A549 (cell line): ENCODE results near the gene ITPRID1. TPM values are rescaled to one million over a fixed set of nuclear protein-coding genes. Genes with fewer than 3 reads are reported as not detected.

Experiments used
- ATAC-seq, 2 experiments: fragments of 200-7000 bp in 1 of 2; fragments of >200 bp in 1 of 2; cut with Nextera tagmentation in 1 of 2; cut with Tn5 transposase in 1 of 2; 3 replicates each; pipeline versions ENCODE4 v1.8.0 to v1.9.1; 2018 to 2020; ENCODE audit warnings: mild to moderate bottlenecking in 1 of 2, moderate library complexity in 1 of 2
- CTCF ChIA-PET: fragments of 300-600 bp; sonication (Branson Sonifier 250); formaldehyde crosslinking; extraction: SDS; loops from one replicate; lab custom pipeline; 2021; ENCODE audit warnings: antibody characterized with exemption, inconsistent platforms; lab: Yijun Ruan, JAX
- POLR2A ChIA-PET: fragments of 350-600 bp; formaldehyde crosslinking; extraction: SDS; loops from one replicate; lab custom pipeline; 2021; ENCODE audit warnings: antibody characterized with exemption, inconsistent platforms; lab: Yijun Ruan, JAX
- DNase-seq, 2 experiments: peaks; one replicate each; pipeline versions ENCODE4 v3.0.0 to v3.0.0-alpha.2; 2011 to 2016; ENCODE audit warnings: low read depth in 1 of 2, low spot score in 1 of 2
- FAIRE-seq: peaks from 2 replicates; lab custom pipeline; 2011; peaks lifted over from hg19 to GRCh38; lab: Jason Lieb, UNC
- H3K27ac ChIP-seq, 2 experiments: fragments of >200 bp; sonication (Bioruptor Twin); formaldehyde crosslinking; 3 replicates each; pipeline ENCODE4 v1.5.1; 2016 to 2017
- H3K4me1 ChIP-seq: fragments of >200 bp; sonication (Bioruptor Twin); formaldehyde crosslinking; 3 replicates; pipeline ENCODE4 v1.6.1; 2016
- H3K4me2 ChIP-seq: fragments of >200 bp; sonication (Bioruptor Twin); formaldehyde crosslinking; 3 replicates; pipeline ENCODE4 v1.6.1; 2016
- H3K4me3 ChIP-seq: fragments of >200 bp; sonication (Bioruptor Twin); formaldehyde crosslinking; 3 replicates; pipeline ENCODE4 v1.5.1; 2016
- H3K9me3 ChIP-seq: fragments of >200 bp; sonication (Bioruptor Twin); formaldehyde crosslinking; 3 replicates; pipeline ENCODE4 v1.6.1; 2016
- CHD4 ChIP-seq: fragments of 200-600 bp; sonication (generic); IDR thresholded peaks from 2 replicates; pipeline ENCODE4 v1.6.1; 2016; ENCODE audit warnings: antibody characterized with exemption, mild to moderate bottlenecking, borderline replicate concordance
- ESRRA ChIP-seq: fragments of 150-350 bp; IDR thresholded peaks from 2 replicates; pipeline ENCODE4 v1.6.1; 2014; ENCODE audit warnings: mild to moderate bottlenecking, low read length, borderline replicate concordance
- FOSL2 ChIP-seq, 2 experiments: fragments of 450-650 bp in 1 of 2; fragments of >200 bp in 1 of 2; sonication (Bioruptor Twin) in 1 of 2; formaldehyde crosslinking; IDR thresholded peaks; 2 replicates each; pipeline versions ENCODE4 v1.5.0 to v1.6.1; 2016 to 2020; ENCODE audit warnings: mild to moderate bottlenecking in 1 of 2, moderate library complexity in 1 of 2
- FOXS1 ChIP-seq: fragments of 250-450 bp; sonication (Bioruptor Pico); IDR thresholded peaks from 2 replicates; pipeline ENCODE4 v1.5.0; 2020; ENCODE audit warnings: mild to moderate bottlenecking, moderate library complexity
- HDAC2 ChIP-seq: fragments of 200-600 bp; sonication (generic); IDR thresholded peaks from 2 replicates; pipeline ENCODE4 v1.6.1; 2016
- HOXA7 ChIP-seq: fragments of 250-450 bp; sonication (Bioruptor Pico); IDR thresholded peaks from 2 replicates; pipeline ENCODE4 v1.5.0; 2020; ENCODE audit warnings: mild to moderate bottlenecking, moderate library complexity
- HOXB5 ChIP-seq: fragments of 250-450 bp; sonication (Bioruptor Pico); IDR thresholded peaks from 2 replicates; pipeline ENCODE4 v1.5.0; 2020; ENCODE audit warnings: mild to moderate bottlenecking, moderate library complexity
- MAFK ChIP-seq: fragments of 450-650 bp; IDR thresholded peaks from 2 replicates; pipeline ENCODE4 v1.6.1; 2014; ENCODE audit not compliant: partially characterized antibody
- MAZ ChIP-seq: fragments of 150-350 bp; IDR thresholded peaks from 2 replicates; pipeline ENCODE4 v1.6.1; 2014; ENCODE audit warnings: antibody characterized with exemption, low read depth, low read length, borderline replicate concordance
- NPAS2 ChIP-seq: fragments of 250-450 bp; sonication (Bioruptor Pico); IDR thresholded peaks from 2 replicates; pipeline ENCODE4 v1.8.0; 2022; ENCODE audit warnings: mild to moderate bottlenecking, moderate library complexity, borderline replicate concordance
- PHF8 ChIP-seq: fragments of 200-600 bp; sonication (generic); IDR thresholded peaks from 2 replicates; pipeline ENCODE4 v1.6.1; 2016; ENCODE audit warnings: low read depth, mild to moderate bottlenecking, antibody characterized with exemption, moderate library complexity, borderline replicate concordance
- POLR2A ChIP-seq: IDR thresholded peaks from 2 replicates; pipeline ENCODE4 v1.6.1; 2012; ENCODE audit warnings: mild to moderate bottlenecking, low read length
- POLR2AphosphoS2 ChIP-seq: conservative IDR thresholded peaks from 2 replicates; pipeline ENCODE4 v1.6.1; 2012; ENCODE audit warnings: low read length, improper control_type of control experiment, inconsistent platforms
- TFCP2L1 ChIP-seq: fragments of 250-450 bp; sonication (Bioruptor Pico); IDR thresholded peaks from 2 replicates; pipeline ENCODE4 v1.5.0; 2021; ENCODE audit warnings: mild to moderate bottlenecking
- ZNF302 ChIP-seq: fragments of 250-450 bp; sonication (Bioruptor Pico); IDR thresholded peaks from 2 replicates; pipeline ENCODE4 v1.9.0; 2021; ENCODE audit warnings: inconsistent platforms, mild to moderate bottlenecking, moderate library complexity
- WGBS: methylation state at CpG from one replicate; pipeline ENCODE4 v1.1.6; 2017; ENCODE audit errors: missing lambda C conversion rate; 5-methylcytosine and 5-hydroxymethylcytosine counted together
- polyA plus RNA-seq, 4 experiments: library from polyadenylated mRNA; depleted of rRNA in 3 of 4; stranded (reverse); fragments of >200 nt; fragmentation: RNase III in 1 of 4; extraction: RNeasy Plus Mini Kit Qiagen cat#74134 plus additional on column Dnase treatment in 1 of 4; gene quantifications; 2 replicates in 3 of 4; 3 replicates in 1 of 4; pipeline ENCODE4 v1.2.3, GENCODE V29; 2011 to 2017
- TF ChIP-seq, protein P1 (sequence below): fragments of >200 bp; sonication (Bioruptor Twin); formaldehyde crosslinking; IDR thresholded peaks from 3 replicates; pipeline ENCODE4 v1.5.1; 2016
- TF ChIP-seq, protein P2 (sequence below): fragments of 200-600 bp; sonication (generic); IDR thresholded peaks from 2 replicates; pipeline ENCODE4 v1.6.1; 2016; ENCODE audit warnings: antibody characterized with exemption, mild to moderate bottlenecking, moderate library complexity
- TF ChIP-seq, protein P3 (sequence below): fragments of >200 bp; sonication (Bioruptor Twin); formaldehyde crosslinking; IDR thresholded peaks from 2 replicates; pipeline ENCODE4 v1.6.1; 2016
- TF ChIP-seq, protein P4 (sequence below): fragments of 450-650 bp; IDR thresholded peaks from 2 replicates; pipeline ENCODE4 v1.6.1; 2014; ENCODE audit warnings: antibody characterized with exemption

Gene ITPRID1
- polyA plus RNA-seq, 2 of the 4 experiments (the other 2 are of a cell fraction) = not detected

DNA sequence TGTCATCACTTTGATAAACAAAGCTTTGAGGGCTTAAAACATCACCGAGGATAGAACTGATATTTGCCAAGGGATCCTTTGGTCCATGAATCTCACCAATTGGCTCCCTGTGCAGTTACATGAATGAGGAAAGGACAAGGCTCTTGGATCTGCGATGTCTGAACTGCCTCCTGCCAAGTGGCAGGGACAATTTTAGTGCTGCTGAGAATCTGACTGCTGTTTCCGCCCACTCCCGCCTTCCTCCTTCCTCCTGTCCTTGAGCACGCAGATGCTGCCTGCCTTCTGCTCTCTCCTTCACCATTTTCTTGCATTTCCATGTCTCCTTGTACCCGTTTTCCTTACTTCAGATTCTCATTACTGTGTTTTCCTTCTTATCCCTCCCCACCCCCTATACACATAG is 26.8 kb upstream of the ITPRID1 start:
- no peaks in the 10 kb centered on the region for H3K9me3 ChIP-seq
- WGBS = 57% methylated on average over 6 of the region's 6 CpGs
- FAIRE-seq = no peak
- no peaks in the 10 kb centered on the region for H3K4me1 ChIP-seq
- H3K27ac ChIP-seq = no peak overlapping the region
- H3K4me2 ChIP-seq = no peak overlapping the region
- CTCF ChIA-PET = interaction anchor here (1.1 to 10.1 kb wide), 6 partner anchors 24 to 293 kb away, joined by 4 to 128 read pairs (median 9); no protein-coding TSS in a partner anchor
- TF ChIP-seq MAZ = no peak
- TF ChIP-seq, protein P1, sequence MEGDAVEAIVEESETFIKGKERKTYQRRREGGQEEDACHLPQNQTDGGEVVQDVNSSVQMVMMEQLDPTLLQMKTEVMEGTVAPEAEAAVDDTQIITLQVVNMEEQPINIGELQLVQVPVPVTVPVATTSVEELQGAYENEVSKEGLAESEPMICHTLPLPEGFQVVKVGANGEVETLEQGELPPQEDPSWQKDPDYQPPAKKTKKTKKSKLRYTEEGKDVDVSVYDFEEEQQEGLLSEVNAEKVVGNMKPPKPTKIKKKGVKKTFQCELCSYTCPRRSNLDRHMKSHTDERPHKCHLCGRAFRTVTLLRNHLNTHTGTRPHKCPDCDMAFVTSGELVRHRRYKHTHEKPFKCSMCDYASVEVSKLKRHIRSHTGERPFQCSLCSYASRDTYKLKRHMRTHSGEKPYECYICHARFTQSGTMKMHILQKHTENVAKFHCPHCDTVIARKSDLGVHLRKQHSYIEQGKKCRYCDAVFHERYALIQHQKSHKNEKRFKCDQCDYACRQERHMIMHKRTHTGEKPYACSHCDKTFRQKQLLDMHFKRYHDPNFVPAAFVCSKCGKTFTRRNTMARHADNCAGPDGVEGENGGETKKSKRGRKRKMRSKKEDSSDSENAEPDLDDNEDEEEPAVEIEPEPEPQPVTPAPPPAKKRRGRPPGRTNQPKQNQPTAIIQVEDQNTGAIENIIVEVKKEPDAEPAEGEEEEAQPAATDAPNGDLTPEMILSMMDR = no peak
- TF ChIP-seq FOSL2 (IDR thresholded peaks at IDR 0.05) = no peak
- no peak for TF ChIP-seq FOSL2 (CRISPR knock-in tag; IDR thresholded peaks at IDR 0.05)
- TF ChIP-seq POLR2AphosphoS2 = no peak
- no peak for TF ChIP-seq NPAS2
- TF ChIP-seq HOXB5 (CRISPR knock-in tag) = no peak
- no peak for TF ChIP-seq PHF8
- TF ChIP-seq TFCP2L1 (CRISPR knock-in tag) = no peak
- TF ChIP-seq HDAC2 = no peak
- TF ChIP-seq ESRRA = no peak
- TF ChIP-seq FOXS1 (CRISPR knock-in tag) = no peak
- TF ChIP-seq, protein P2, sequence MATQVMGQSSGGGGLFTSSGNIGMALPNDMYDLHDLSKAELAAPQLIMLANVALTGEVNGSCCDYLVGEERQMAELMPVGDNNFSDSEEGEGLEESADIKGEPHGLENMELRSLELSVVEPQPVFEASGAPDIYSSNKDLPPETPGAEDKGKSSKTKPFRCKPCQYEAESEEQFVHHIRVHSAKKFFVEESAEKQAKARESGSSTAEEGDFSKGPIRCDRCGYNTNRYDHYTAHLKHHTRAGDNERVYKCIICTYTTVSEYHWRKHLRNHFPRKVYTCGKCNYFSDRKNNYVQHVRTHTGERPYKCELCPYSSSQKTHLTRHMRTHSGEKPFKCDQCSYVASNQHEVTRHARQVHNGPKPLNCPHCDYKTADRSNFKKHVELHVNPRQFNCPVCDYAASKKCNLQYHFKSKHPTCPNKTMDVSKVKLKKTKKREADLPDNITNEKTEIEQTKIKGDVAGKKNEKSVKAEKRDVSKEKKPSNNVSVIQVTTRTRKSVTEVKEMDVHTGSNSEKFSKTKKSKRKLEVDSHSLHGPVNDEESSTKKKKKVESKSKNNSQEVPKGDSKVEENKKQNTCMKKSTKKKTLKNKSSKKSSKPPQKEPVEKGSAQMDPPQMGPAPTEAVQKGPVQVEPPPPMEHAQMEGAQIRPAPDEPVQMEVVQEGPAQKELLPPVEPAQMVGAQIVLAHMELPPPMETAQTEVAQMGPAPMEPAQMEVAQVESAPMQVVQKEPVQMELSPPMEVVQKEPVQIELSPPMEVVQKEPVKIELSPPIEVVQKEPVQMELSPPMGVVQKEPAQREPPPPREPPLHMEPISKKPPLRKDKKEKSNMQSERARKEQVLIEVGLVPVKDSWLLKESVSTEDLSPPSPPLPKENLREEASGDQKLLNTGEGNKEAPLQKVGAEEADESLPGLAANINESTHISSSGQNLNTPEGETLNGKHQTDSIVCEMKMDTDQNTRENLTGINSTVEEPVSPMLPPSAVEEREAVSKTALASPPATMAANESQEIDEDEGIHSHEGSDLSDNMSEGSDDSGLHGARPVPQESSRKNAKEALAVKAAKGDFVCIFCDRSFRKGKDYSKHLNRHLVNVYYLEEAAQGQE = no peak
- no peak for TF ChIP-seq ZNF302 (CRISPR knock-in tag)
- TF ChIP-seq, protein P3, sequence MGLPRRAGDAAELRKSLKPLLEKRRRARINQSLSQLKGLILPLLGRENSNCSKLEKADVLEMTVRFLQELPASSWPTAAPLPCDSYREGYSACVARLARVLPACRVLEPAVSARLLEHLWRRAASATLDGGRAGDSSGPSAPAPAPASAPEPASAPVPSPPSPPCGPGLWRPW = no peak
- TF ChIP-seq, protein P4, sequence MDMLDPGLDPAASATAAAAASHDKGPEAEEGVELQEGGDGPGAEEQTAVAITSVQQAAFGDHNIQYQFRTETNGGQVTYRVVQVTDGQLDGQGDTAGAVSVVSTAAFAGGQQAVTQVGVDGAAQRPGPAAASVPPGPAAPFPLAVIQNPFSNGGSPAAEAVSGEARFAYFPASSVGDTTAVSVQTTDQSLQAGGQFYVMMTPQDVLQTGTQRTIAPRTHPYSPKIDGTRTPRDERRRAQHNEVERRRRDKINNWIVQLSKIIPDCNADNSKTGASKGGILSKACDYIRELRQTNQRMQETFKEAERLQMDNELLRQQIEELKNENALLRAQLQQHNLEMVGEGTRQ = no peak
- TF ChIP-seq, all 56 proteins: peak for 0
- H3K4me3 ChIP-seq = no peak overlapping the region
- POLR2A ChIA-PET = no interaction called here
- DNase-seq (no peak), ATAC-seq (no peak)

DNA sequence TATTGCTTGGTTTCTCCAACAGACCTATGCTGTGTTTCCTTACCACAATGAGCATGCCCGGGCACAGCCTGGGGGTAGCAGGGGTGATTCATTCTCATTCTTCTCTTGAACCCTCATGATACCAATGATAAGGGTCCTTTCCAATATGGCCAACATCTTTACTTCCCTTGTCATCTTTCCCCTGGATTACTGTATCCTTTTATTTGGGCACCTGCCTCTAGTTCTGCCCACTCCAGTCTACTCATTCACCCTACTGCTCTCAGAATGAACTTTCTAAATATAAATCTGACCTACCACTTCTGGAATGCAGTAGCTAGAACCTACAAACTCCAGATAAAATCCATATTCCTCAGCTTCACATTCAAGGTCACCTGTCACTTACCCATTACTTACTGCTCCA is 26.4 kb upstream of the ITPRID1 start:
- no peak for ATAC-seq
- DNase-seq = no peak
- WGBS = 86% methylated on average over 1 of the region's 1 CpG
- FAIRE-seq = no peak
- ChIA-PET CTCF (interaction anchor here (1.2 to 10.1 kb wide), 9 partner anchors 11 to 294 kb away, joined by 4 to 128 read pairs (median 8); no protein-coding TSS in a partner anchor), POLR2A (no interaction called here)
- no peak overlapping the region for H3K4me2 ChIP-seq
- H3K4me3 ChIP-seq = no peak overlapping the region
- H3K9me3 ChIP-seq = no peaks in the 10 kb centered on the region
- no peaks in the 10 kb centered on the region for H3K4me1 ChIP-seq
- TF ChIP-seq CHD4 = no peak
- no peak for TF ChIP-seq POLR2A
- TF ChIP-seq HOXA7 (CRISPR knock-in tag) = no peak
- TF ChIP-seq NPAS2 = no peak
- no peak for TF ChIP-seq MAFK
- no peak overlapping the region for H3K27ac ChIP-seq
